ENCODE results near the gene BARD1.
"Not testable (repeated sequence)": the region's sequence is repeated elsewhere in the genome, so short reads cannot be mapped to it uniquely, and the experiment has no call there.

BARD1 gene

DNA sequence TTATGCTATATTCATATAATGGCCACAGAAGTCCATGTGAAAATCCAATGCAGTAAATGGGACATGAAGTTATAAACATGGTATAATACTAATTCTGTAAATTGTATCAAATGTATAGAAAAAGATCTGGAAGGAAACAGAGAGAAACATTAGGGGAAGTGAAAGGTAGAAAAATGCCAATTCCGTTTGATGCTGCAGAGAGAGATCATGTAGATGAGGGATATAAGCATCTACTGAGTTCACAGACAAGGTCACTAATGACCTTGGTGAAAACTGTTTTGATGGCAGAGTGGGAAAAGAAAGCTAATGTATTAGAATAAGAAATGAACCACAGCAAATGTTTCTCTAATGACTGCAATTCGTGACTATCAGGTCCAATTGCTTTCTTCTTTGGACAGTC is 56.0 kb downstream of the BARD1 start:
- H3K27me3 ChIP-seq (ENCODE audit: control insufficient read depth, insufficient read depth, low read length), result no peaks in the 10 kb centered on the region
- H3K9me3 ChIP-seq (ENCODE audit: control insufficient read depth, low read depth, low read length), result no peaks in the 10 kb centered on the region
- no peak overlapping the region for H3K4me3 ChIP-seq (ENCODE audit: low read length)
- H3K27ac ChIP-seq (ENCODE audit: low read length), result no peak overlapping the region
- peaks cover 38% of the 10 kb centered on the region for H3K36me3 ChIP-seq (ENCODE audit: control insufficient read depth, low read depth, low read length)
- no peak overlapping the region for H3K9ac ChIP-seq (ENCODE audit: low read length)
- no peaks in the 10 kb centered on the region for H3K4me1 ChIP-seq (ENCODE audit: control insufficient read depth, low read depth, low read length)

DNA sequence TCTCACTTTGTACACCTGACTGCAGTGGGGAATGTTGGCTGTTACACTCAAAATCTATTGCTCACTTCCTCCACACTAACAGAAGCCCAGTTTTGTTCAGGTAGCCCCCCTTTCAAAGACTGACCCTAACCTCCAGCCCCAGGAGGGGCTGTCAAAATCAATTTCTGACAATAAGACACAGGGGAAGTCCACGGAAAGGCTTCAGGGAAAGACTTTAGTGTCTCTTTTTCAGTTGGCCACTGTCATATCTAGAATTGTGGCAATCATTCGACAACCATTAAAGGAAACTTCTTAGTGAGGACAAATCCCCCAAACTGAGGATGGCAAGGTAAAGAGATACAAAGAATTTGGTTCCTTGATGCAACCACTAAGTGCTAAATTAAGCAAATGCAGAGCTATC is 59.0 kb downstream of the BARD1 start:
- no peak overlapping the region for H3K27ac ChIP-seq (ENCODE audit: low read length)
- H3K36me3 ChIP-seq (ENCODE audit: control insufficient read depth, low read depth, low read length), result peaks cover 28% of the 10 kb centered on the region
- H3K9me3 ChIP-seq (ENCODE audit: control insufficient read depth, low read depth, low read length), result no peaks in the 10 kb centered on the region
- no peaks in the 10 kb centered on the region for H3K27me3 ChIP-seq (ENCODE audit: control insufficient read depth, insufficient read depth, low read length)
- H3K4me1 ChIP-seq (ENCODE audit: control insufficient read depth, low read depth, low read length), result no peaks in the 10 kb centered on the region
- H3K4me3 ChIP-seq (ENCODE audit: low read length), result no peak overlapping the region
- H3K9ac ChIP-seq (ENCODE audit: low read length), result no peak overlapping the region

DNA sequence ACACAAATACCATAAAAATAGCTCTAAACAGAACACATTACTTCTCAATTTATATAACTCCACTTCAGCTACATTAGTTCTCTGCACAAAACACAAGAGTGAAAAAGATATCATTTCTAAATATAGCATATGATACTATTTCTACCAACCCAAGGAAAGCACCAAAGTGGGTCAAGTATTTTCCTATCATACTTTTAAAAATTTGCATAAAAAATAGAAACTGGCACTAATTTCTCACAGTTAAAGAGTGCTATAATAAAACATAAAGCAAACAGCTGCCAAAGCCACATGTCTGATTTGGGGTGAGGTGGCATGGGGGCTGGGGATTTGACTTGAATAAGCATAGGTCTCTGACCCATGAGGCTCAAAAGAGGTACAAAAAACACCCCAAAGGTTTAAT is 61.5 kb downstream of the BARD1 start:
- Histone ChIP-seq H3K9me3 (ENCODE audit: control insufficient read depth, low read depth, low read length) (no peaks in the 10 kb centered on the region), H3K4me1 (ENCODE audit: control insufficient read depth, low read depth, low read length) (no peaks in the 10 kb centered on the region), H3K27ac (ENCODE audit: low read length) (no peak overlapping the region), H3K27me3 (ENCODE audit: control insufficient read depth, insufficient read depth, low read length) (no peaks in the 10 kb centered on the region), H3K4me3 (ENCODE audit: low read length) (no peak overlapping the region), H3K9ac (ENCODE audit: low read length) (no peak overlapping the region), H3K36me3 (ENCODE audit: control insufficient read depth, low read depth, low read length) (peaks cover 32% of the 10 kb centered on the region)

DNA sequence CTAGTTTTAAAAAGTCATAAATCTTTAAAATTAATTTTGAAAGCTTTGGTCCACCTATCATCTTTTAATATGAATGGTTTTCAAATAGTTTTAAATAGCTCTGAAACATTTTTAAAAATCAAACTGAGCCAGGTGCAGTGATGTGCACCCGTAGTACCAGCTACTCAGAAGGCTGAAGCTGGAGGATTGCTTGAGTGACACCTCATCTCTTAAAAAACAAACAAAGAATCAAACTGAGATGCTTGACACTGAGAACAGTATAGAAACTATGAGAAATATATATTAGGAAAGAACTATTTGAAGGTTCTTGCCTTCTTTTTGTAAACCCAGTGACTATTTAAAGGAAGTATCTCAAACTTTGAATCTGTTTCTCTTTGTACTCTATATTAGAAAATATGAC is 67.4 kb downstream of the BARD1 start:
- H3K36me3 ChIP-seq (ENCODE audit: control insufficient read depth, low read depth, low read length), result peaks cover 14% of the 10 kb centered on the region
- no peak overlapping the region for H3K27ac ChIP-seq (ENCODE audit: low read length)
- no peaks in the 10 kb centered on the region for H3K27me3 ChIP-seq (ENCODE audit: control insufficient read depth, insufficient read depth, low read length)
- no peaks in the 10 kb centered on the region for H3K4me1 ChIP-seq (ENCODE audit: control insufficient read depth, low read depth, low read length)
- H3K4me3 ChIP-seq (ENCODE audit: low read length), result no peak overlapping the region
- no peak overlapping the region for H3K9ac ChIP-seq (ENCODE audit: low read length)
- H3K9me3 ChIP-seq (ENCODE audit: control insufficient read depth, low read depth, low read length), result no peaks in the 10 kb centered on the region

DNA sequence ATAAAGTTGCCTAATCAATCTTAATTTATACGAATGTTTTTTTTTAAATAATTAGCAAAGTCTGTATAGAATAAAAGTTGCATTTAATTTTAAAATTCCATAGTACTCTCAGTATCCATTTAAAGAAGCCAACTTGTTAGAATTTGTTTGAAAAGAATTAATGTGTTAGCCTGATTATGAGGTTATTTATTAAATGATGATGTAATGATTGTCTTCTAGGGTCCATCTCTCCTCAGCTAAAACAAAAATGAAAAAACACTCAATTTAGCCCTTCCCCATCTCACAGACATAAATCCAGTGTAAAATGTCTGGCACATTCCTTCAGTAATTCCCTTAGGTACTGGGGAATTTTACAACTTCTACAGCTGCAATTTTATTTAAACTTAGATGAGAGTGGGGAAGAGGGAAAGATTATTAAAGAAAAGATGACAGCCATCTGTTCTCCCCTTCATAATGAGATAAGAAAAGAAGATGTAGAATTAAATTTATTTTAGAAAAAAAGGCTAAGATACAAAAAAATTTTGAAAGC is 68.6 kb downstream of the BARD1 start:
- Histone ChIP-seq H3K4me3 (ENCODE audit: low read length) (no peak overlapping the region), H3K4me1 (ENCODE audit: control insufficient read depth, low read depth, low read length) (no peaks in the 10 kb centered on the region), H3K9ac (ENCODE audit: low read length) (no peak overlapping the region), H3K27me3 (ENCODE audit: control insufficient read depth, insufficient read depth, low read length) (no peaks in the 10 kb centered on the region), H3K36me3 (ENCODE audit: control insufficient read depth, low read depth, low read length) (peaks cover 21% of the 10 kb centered on the region), H3K9me3 (ENCODE audit: control insufficient read depth, low read depth, low read length) (no peaks in the 10 kb centered on the region), H3K27ac (ENCODE audit: low read length) (no peak overlapping the region)

DNA sequence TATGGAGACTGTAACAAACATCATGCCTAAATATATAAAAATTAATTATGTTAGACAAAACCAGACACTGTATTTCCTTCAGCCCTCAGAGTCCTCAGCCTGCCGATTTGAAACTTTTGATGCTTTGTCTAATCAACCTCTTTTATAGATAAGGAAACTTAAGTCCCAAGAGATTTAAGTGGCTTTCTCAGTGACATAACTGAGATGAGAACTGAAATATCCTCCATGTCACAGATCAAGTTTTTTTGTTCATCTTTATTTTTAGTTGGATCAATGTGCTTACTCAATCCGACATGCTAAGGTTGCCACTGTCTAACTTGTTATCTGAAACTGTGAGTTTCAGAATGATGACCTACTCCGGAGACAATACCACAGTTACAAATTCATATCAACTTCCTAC is 72.3 kb downstream of the BARD1 start:
- Histone ChIP-seq H3K27ac (ENCODE audit: low read length) (no peak overlapping the region), H3K4me1 (ENCODE audit: control insufficient read depth, low read depth, low read length) (no peaks in the 10 kb centered on the region), H3K9me3 (ENCODE audit: control insufficient read depth, low read depth, low read length) (no peaks in the 10 kb centered on the region), H3K36me3 (ENCODE audit: control insufficient read depth, low read depth, low read length) (peaks cover 13% of the 10 kb centered on the region), H3K4me3 (ENCODE audit: low read length) (no peak overlapping the region), H3K9ac (ENCODE audit: low read length) (no peak overlapping the region), H3K27me3 (ENCODE audit: control insufficient read depth, insufficient read depth, low read length) (no peaks in the 10 kb centered on the region)

DNA sequence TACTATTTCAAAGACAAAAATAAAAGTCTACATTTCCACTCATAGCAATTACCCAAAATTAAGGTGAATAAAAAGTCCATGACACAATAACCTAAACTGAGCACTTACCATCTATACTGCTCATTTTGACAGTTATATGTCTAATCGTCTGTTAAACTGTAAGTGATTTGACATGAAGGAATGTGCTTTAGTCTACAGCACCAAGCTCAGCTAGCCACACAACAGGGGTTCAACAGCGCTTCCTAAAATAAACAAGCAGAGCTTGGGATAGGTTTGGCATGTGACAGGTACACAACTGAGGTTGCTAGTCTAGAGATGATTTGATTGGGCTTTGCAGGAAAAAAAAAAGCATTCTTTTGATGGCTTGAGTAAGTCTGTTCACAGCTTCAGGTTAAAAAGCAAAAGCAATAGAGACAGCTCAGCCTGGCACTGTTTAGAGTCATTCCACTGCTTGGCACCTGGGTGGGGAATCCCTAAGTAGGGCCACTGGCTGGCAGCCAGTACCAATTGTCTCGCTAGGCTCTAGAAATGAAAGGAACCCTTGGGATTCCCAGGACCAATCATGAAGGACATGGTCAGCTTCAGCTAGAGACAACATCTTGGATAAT is 78.6 kb downstream of the BARD1 start:
- no peak overlapping the region for H3K27ac ChIP-seq (ENCODE audit: low read length)
- no peaks in the 10 kb centered on the region for H3K27me3 ChIP-seq (ENCODE audit: control insufficient read depth, insufficient read depth, low read length)
- H3K36me3 ChIP-seq (ENCODE audit: control insufficient read depth, low read depth, low read length), result peaks cover 29% of the 10 kb centered on the region
- no peaks in the 10 kb centered on the region for H3K9me3 ChIP-seq (ENCODE audit: control insufficient read depth, low read depth, low read length)
- no peaks in the 10 kb centered on the region for H3K4me1 ChIP-seq (ENCODE audit: control insufficient read depth, low read depth, low read length)
- H3K9ac ChIP-seq (ENCODE audit: low read length), result no peak overlapping the region
- H3K4me3 ChIP-seq (ENCODE audit: low read length), result no peak overlapping the region

DNA sequence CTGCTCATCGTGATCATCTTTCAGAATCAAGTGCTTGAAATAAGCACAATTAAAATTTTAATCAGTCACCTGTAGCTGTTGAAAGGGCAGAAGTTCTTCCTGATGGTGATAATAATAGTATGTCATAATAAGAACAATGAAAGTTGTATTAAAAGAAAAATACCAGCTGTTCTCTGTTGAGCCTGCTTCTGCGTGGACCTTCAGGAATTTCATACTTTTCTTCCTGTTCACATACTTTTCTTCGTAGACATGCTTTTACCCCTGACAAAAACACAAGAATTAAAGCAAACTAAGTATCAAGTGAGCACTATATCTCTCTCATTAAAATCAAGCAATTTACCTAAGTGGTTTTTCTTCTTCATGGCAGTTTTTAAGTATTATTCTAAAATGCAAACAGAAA is 79.2 kb downstream of the BARD1 start:
- Histone ChIP-seq H3K4me3 (ENCODE audit: low read length) (no peak overlapping the region), H3K36me3 (ENCODE audit: control insufficient read depth, low read depth, low read length) (peaks cover 28% of the 10 kb centered on the region)

DNA sequence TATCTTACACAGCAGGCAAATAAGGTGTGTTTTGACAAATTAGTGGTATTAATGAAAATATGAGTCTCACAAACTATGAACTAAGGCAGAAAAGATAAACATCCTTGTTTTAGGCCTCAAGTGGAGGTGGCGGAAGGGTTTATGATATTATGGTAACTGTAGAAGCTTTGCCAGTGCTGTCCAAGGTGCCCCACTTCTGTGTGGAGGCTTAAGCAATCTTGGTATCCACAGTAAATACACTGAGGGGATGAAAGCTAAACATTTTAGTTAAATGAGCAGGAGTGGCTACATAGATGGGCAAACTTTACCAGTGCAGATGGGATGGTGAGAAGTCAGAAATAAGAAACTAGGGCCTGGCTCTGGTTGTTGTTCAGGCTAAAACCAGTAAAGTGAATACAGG is 84.7 kb downstream of the BARD1 start:
- H3K9ac ChIP-seq (ENCODE audit: low read length), result no peak overlapping the region
- H3K36me3 ChIP-seq (ENCODE audit: control insufficient read depth, low read depth, low read length), result peaks cover 20% of the 10 kb centered on the region
- no peaks in the 10 kb centered on the region for H3K27me3 ChIP-seq (ENCODE audit: control insufficient read depth, insufficient read depth, low read length)
- no peaks in the 10 kb centered on the region for H3K4me1 ChIP-seq (ENCODE audit: control insufficient read depth, low read depth, low read length)
- no peaks in the 10 kb centered on the region for H3K9me3 ChIP-seq (ENCODE audit: control insufficient read depth, low read depth, low read length)
- no peak overlapping the region for H3K4me3 ChIP-seq (ENCODE audit: low read length)
- H3K27ac ChIP-seq (ENCODE audit: low read length), result no peak overlapping the region

More for the DNA sequence above, 79.2 kb downstream of the BARD1 start:
- no peaks in the 10 kb centered on the region for H3K4me1 ChIP-seq (ENCODE audit: control insufficient read depth, low read depth, low read length)
- no peak overlapping the region for H3K9ac ChIP-seq (ENCODE audit: low read length)
- no peaks in the 10 kb centered on the region for H3K9me3 ChIP-seq (ENCODE audit: control insufficient read depth, low read depth, low read length)
- H3K27me3 ChIP-seq (ENCODE audit: control insufficient read depth, insufficient read depth, low read length), result no peaks in the 10 kb centered on the region
- H3K27ac ChIP-seq (ENCODE audit: low read length), result no peak overlapping the region

DNA sequence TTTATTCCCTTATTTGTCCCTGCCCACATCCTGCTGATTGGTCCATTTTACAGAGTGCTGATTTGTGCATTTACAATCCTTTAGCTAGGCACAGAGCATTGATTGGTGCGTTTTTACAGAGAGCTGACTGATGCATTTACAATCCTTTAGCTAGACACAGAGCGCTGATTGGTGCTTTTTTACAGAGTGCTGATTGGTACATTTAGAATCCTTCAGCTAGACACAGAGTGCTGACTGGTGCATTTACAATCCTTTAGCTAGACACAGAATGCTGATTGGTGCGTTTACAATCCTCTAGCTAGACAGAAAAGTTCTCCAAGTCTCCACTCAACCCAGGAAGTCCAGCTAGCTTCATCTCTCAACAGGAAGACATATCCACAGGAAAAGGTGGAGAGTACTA is 91.6 kb downstream of the BARD1 start:
- H3K9ac ChIP-seq (ENCODE audit: low read length); H3K27me3 ChIP-seq (ENCODE audit: control insufficient read depth, insufficient read depth, low read length); H3K4me1 ChIP-seq (ENCODE audit: control insufficient read depth, low read depth, low read length); H3K36me3 ChIP-seq (ENCODE audit: control insufficient read depth, low read depth, low read length); H3K9me3 ChIP-seq (ENCODE audit: control insufficient read depth, low read depth, low read length); H3K27ac ChIP-seq (ENCODE audit: low read length); H3K4me3 ChIP-seq (ENCODE audit: low read length): not testable (repeated sequence)

DNA sequence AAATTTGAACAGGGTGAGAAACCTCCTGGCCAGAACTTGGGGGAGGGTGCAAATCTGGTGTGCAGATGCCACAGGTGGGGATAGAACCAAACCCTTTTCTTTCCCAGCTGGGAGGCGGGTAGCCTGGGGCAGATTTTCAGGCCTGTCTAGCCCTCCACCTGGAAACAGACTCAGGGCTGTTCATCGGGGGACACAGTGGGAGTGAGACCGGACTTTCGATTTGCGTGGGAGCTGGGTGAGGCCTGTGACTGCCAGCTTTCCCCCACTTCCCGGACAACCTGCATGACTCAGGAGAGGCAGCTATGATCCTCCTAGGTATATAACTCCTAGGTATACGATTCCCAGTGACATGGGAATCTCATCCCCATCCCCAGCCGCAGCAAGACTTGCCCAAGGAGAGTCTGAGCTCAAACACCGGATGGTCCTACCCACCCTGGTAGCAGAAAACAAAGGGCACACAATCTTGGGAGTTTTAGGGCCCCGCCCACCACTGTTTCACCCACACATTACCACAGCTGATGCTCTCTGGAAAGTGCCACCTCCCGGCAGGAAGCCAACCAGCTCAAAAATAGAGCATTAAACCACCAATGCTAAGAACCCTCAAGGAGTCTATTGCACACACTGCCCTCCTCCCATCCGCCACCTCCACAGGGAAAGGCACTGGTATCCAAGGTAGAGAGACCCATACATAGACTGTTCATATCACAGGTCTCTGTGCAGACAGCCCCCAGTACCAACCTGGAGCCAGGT is 92.5 kb downstream of the BARD1 start:
- no peaks in the 10 kb centered on the region for H3K36me3 ChIP-seq (ENCODE audit: control insufficient read depth, low read depth, low read length)
- no peaks in the 10 kb centered on the region for H3K4me1 ChIP-seq (ENCODE audit: control insufficient read depth, low read depth, low read length)
- H3K27ac ChIP-seq (ENCODE audit: low read length), result no peak overlapping the region
- no peak overlapping the region for H3K9ac ChIP-seq (ENCODE audit: low read length)
- no peaks in the 10 kb centered on the region for H3K9me3 ChIP-seq (ENCODE audit: control insufficient read depth, low read depth, low read length)
- no peaks in the 10 kb centered on the region for H3K27me3 ChIP-seq (ENCODE audit: control insufficient read depth, insufficient read depth, low read length)
- no peak overlapping the region for H3K4me3 ChIP-seq (ENCODE audit: low read length)

DNA sequence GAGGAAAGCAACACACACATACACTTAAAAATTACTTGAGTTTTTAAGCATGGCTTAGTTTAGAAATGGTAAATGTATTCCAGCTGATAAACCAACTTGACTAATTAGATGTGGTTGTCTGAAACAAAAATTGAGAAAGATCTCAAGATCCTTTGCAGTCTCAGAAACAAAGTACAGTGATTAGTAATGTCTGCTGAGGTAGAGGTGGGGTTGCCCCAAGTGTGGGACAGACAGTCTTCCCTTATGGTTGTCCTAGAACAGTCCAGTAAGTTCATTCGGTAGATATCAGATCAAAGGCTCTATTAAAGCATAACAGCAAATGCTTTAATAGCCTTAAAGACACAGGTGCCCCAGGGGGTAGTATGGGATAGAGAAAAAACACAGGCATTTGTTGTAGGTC is 94.5 kb downstream of the BARD1 start:
- Histone ChIP-seq H3K27ac (ENCODE audit: low read length) (no peak overlapping the region), H3K27me3 (ENCODE audit: control insufficient read depth, insufficient read depth, low read length) (no peaks in the 10 kb centered on the region), H3K36me3 (ENCODE audit: control insufficient read depth, low read depth, low read length) (no peaks in the 10 kb centered on the region), H3K4me3 (ENCODE audit: low read length) (no peak overlapping the region), H3K9ac (ENCODE audit: low read length) (no peak overlapping the region), H3K4me1 (ENCODE audit: control insufficient read depth, low read depth, low read length) (no peaks in the 10 kb centered on the region), H3K9me3 (ENCODE audit: control insufficient read depth, low read depth, low read length) (no peaks in the 10 kb centered on the region)
